Osteocyte (in vitro differentiated cells): ENCODE data around the gene FOXD1. TPM values are rescaled to one million over a fixed set of nuclear protein-coding genes. Genes with fewer than 3 reads are reported as not detected.
A peak's percentile ranks its signal among the peaks of the same experiment; 100 is the strongest.

Source experiments
- DNase-seq: peaks from one replicate; pipeline ENCODE4 v3.0.0; 2021; ENCODE audit warnings: mixed read lengths; ENCODE audit not compliant: unreplicated experiment; ENCODE audit errors: extremely low spot score
- H3K27ac Mint-ChIP-seq: one replicate; pipeline ENCODE4 v1.8.0; 2021; ENCODE audit warnings: mild to moderate bottlenecking, mixed read lengths; ENCODE audit not compliant: unreplicated experiment
- H3K27me3 Mint-ChIP-seq: one replicate; pipeline ENCODE4 v1.8.0; 2021; ENCODE audit warnings: mixed read lengths; ENCODE audit not compliant: unreplicated experiment
- H3K36me3 Mint-ChIP-seq: one replicate; pipeline ENCODE4 v1.8.0; 2021; ENCODE audit warnings: mixed read lengths; ENCODE audit not compliant: unreplicated experiment
- H3K4me1 Mint-ChIP-seq: one replicate; pipeline ENCODE4 v1.8.0; 2021; ENCODE audit warnings: mixed read lengths; ENCODE audit not compliant: unreplicated experiment
- H3K4me3 Mint-ChIP-seq: one replicate; pipeline ENCODE4 v1.8.0; 2021; ENCODE audit warnings: mild to moderate bottlenecking, moderate library complexity, mixed read lengths; ENCODE audit not compliant: unreplicated experiment
- H3K9me3 Mint-ChIP-seq: one replicate; pipeline ENCODE4 v1.8.0; 2021; ENCODE audit warnings: mixed read lengths; ENCODE audit not compliant: unreplicated experiment
- total RNA-seq: library from RNA; stranded (reverse); gene quantifications from 2 replicates; pipeline ENCODE4 v1.2.1, GENCODE V29; 2021
- TF ChIP-seq, protein P1 (sequence below): fragments of 200-600 bp; sonication (generic); IDR thresholded peaks from 2 replicates; pipeline ENCODE4 v1.5.0; 2021; ENCODE audit warnings: antibody characterized with exemption, mild to moderate bottlenecking, moderate library complexity

Gene FOXD1
- total RNA-seq, 1 donor from 2014 or later = 64.1 TPM

DNA sequence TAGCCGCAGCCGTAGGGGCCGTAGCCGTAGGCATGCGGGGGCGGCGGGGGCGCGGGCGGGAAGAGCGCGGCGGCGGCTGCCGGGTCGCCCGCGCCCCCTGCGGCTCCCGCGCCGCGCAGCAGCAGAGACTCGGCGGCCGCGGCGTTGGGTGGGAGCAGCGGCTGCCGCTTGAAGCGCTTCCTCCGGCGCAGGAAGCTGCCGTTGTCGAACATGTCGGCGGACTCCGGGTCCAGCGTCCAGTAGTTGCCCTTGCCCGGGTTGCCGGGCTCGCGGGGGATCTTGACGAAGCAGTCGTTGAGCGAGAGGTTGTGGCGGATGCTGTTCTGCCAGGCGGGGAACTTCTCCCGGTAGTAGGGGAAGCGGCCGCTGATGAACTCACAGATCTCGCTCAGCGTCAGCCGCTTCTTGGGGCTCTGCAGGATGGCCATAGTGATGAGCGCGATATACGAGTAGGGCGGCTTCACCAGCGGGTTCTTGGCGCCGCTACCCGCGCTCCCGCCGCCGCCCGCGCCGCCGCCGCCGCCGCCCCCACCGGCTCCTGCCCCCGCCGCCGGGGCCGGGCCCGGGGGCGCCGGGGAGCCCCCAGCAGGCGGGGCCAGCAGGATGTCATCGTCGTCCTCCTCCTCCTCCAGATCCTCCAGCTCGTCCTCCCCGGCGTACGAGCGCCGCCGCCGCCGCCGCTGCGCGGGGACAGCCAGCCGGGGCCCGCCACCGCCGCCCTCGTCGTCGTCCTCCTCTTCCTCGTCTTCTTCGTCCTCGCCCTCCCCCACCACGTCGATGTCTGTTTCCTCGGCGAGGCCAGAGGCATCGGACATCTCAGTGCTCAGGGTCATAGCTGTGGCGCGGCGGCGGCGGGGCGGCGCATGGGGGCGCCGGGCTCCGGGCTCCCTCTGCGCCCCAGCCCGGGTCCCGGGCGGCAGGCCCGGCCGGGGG is 781 bp downstream of the FOXD1 start:
- no peak for DNase-seq
- TF ChIP-seq, protein P1, sequence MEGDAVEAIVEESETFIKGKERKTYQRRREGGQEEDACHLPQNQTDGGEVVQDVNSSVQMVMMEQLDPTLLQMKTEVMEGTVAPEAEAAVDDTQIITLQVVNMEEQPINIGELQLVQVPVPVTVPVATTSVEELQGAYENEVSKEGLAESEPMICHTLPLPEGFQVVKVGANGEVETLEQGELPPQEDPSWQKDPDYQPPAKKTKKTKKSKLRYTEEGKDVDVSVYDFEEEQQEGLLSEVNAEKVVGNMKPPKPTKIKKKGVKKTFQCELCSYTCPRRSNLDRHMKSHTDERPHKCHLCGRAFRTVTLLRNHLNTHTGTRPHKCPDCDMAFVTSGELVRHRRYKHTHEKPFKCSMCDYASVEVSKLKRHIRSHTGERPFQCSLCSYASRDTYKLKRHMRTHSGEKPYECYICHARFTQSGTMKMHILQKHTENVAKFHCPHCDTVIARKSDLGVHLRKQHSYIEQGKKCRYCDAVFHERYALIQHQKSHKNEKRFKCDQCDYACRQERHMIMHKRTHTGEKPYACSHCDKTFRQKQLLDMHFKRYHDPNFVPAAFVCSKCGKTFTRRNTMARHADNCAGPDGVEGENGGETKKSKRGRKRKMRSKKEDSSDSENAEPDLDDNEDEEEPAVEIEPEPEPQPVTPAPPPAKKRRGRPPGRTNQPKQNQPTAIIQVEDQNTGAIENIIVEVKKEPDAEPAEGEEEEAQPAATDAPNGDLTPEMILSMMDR = peak; percentile 12
- Mint-ChIP-seq H3K27me3 (peaks cover 30% of the 10 kb centered on the region), H3K4me1 (peaks cover 55% of the 10 kb centered on the region), H3K27ac (peak overlapping the region; percentile 89), H3K36me3 (peaks cover 32% of the 10 kb centered on the region), H3K9me3 (no peaks in the 10 kb centered on the region), H3K4me3 (peak overlapping the region; percentile 91)

DNA sequence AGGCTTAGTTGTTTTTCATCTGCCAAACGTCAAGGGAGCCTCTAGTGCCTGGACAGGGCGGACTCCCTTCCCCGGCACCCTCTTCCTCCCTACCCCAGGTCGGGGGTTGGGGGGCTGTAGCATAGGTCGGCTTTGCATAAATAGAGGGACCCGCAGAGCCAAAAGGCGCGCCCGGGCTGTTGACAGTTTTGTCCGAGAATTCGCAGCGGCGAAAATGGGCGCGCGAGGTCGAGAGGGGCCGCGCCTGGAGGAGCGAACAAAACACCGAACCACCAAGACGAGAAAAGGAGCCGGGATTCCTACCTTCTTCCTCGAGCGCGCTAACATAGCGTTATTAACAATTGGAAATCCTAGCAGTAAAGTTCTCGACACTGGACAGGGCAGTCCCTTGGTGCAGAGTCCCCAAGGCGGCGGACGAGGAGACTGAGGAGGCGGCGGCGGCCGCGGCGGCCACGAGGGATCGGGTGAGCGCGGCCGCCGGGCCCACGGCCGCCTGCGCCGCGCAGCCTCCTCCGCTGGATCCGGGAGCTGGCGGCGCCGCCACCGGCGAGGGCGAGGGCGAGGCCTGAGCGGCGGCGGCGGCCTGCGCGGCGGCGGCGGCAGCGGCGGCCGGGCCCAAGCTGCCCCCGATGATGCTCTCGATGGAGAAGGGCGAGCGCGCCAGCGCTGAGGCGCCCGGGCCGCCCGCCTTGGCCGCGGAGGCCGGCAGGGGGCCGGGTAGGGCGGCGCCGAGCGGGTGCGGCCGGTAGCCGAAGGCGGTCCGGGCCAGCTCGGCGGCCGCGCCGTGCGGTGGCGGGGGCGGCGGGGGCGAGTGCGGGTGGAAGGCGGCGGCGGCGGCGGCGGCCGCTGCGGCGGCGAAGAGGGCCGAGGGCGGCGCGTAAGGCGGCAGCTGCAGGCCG is 1.7 kb downstream of the FOXD1 start:
- TF ChIP-seq, protein P1 = no peak
- Mint-ChIP-seq H3K4me1 (peaks cover 64% of the 10 kb centered on the region), H3K27me3 (peaks cover 27% of the 10 kb centered on the region), H3K9me3 (no peaks in the 10 kb centered on the region), H3K4me3 (peak overlapping the region; percentile 92), H3K36me3 (peaks cover 39% of the 10 kb centered on the region), H3K27ac (peak overlapping the region; percentile 93)
- DNase-seq = no peak

DNA sequence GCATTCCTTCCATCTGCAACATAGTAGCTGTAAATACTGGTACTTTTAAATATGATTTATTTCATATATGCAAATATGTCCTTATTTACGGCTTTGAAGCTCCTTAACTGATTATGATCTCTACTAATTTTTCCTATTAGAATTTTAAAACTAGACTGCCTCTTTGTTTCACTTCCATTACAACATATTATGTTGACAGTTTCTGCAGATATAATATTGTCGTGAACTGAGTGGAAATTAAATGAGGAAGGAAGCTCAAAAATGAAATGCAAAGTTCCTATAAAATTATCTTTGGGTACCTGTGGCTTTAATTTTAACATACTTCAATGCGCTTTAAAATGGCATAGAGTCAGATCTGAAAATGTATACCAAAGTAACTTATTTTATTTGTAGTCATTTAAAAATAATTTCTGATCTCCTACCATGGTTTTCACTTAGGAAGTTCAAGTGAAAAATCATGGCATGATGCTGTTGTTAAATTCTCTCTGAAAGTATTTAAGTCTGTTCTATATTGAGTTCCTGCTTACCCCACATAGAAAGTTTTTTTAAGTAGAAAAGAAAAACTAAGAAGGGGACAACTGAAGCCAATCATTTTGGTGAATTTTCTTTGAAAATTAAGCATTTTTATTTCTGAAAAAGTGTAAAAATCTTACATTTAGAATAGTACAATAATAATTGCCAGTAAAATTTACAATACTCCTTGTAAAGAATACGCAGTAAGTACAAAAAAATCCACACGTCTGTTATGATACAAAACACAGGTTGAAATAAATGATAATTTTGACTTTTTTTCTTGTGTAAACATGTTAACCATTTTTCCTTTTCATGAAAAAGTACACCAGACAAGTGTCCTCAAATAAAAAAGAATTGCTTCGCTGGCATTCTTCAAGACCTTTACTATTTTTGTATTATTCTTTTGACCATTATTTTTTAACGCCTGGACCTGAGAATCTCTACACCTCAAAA is 2.6 kb downstream of the FOXD1 start:
- peaks cover 39% of the 10 kb centered on the region for H3K36me3 Mint-ChIP-seq
- TF ChIP-seq, protein P1 = no peak
- no peaks in the 10 kb centered on the region for H3K9me3 Mint-ChIP-seq
- peaks cover 66% of the 10 kb centered on the region for H3K4me1 Mint-ChIP-seq
- peaks cover 25% of the 10 kb centered on the region for H3K27me3 Mint-ChIP-seq
- peak overlapping the region; percentile 93 for H3K27ac Mint-ChIP-seq
- no peak for DNase-seq
- H3K4me3 Mint-ChIP-seq = peak overlapping the region; percentile 92

DNA sequence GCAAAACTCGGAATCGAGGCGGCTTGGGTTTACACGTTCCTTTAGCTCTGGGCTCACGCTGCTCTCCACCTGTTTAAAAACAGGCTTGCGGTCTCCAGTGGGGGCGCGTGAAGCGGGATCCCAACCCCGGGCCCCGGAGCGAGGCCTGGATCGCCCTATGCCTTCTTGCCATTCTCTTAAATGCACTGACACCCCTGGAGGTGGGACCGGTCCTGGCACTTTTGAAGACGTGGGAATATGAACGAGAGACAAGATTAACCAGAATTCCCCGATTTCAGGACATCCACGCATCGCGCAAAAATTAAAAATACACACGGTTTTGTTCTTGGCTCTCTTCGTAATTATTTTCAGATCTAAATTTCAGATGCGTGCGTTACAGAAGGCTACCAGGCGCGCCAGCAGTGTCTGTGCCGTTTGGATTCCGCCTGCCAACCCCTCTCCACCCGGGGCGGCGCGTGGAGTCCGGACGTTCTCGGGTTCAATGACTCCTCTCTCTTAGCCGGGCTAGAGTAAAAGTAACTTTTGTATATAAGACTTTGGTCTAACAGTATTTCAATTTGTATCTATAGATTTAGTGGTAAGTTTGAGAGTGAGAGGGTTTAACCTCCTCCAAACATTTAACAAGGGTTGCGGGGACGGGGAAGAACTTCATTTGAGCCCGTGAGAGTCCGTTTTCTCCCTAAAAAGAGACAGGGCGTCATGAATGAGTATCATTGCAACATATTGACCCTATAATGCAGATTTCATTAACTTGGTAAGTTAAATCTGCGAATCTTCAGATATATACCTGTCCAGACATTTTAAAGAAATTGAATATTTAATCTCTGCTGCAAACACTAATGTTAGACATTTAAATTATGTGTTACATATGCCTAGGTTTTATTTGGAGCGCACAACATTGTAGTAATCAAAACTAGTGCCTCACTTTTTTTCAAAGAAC is 3.8 kb downstream of the FOXD1 start:
- Mint-ChIP-seq H3K27ac (peak overlapping the region; percentile 67), H3K27me3 (peaks cover 13% of the 10 kb centered on the region), H3K4me1 (peaks cover 67% of the 10 kb centered on the region), H3K4me3 (peak overlapping the region; percentile 92), H3K9me3 (no peaks in the 10 kb centered on the region), H3K36me3 (peaks cover 39% of the 10 kb centered on the region)
- TF ChIP-seq, protein P1 = no peak
- DNase-seq = no peak
